GM23338 (cell line): ENCODE results near the gene MYO1E. TPM values are rescaled to one million over a fixed set of nuclear protein-coding genes. Genes with fewer than 3 reads are reported as not detected.

Source experiments
- ATAC-seq: fragments of 200-7000 bp; cut with Tn5 transposase; 3 replicates; pipeline ENCODE4 v1.9.1; 2020
- DNase-seq: peaks from one replicate; pipeline ENCODE4 v3.0.0-alpha.2; 2015; ENCODE audit warnings: low spot score
- H2AFZ ChIP-seq: fragments of 200-600 bp; sonication (generic); 2 replicates; pipeline ENCODE4 v1.8.0; 2016; ENCODE audit warnings: antibody characterized with exemption, mild to moderate bottlenecking, moderate library complexity
- H3F3A ChIP-seq: fragments of 200-600 bp; sonication (generic); replicated peaks from 2 replicates; pipeline ENCODE4 v1.8.0; 2017; ENCODE audit warnings: antibody characterized with exemption, mixed run types, low read depth
- H3K27ac ChIP-seq: fragments of 200-600 bp; sonication (generic); 2 replicates; pipeline ENCODE4 v1.6.1; 2016; ENCODE audit warnings: low read depth
- H3K27me3 ChIP-seq: fragments of 200-600 bp; sonication (generic); 2 replicates; pipeline ENCODE4 v1.8.0; 2016; ENCODE audit warnings: mild to moderate bottlenecking, mixed run types, moderate library complexity; ENCODE audit not compliant: insufficient read depth
- H3K36me3 ChIP-seq: fragments of 200-600 bp; sonication (generic); 2 replicates; pipeline ENCODE4 v1.8.0; 2016; ENCODE audit warnings: mild to moderate bottlenecking; ENCODE audit not compliant: insufficient read depth
- H3K4me1 ChIP-seq: fragments of 200-600 bp; sonication (generic); 2 replicates; pipeline ENCODE4 v1.8.0; 2016; ENCODE audit warnings: mild to moderate bottlenecking, moderate library complexity; ENCODE audit not compliant: insufficient read depth
- H3K4me2 ChIP-seq: fragments of 200-600 bp; sonication (generic); 2 replicates; pipeline ENCODE4 v1.7.1; 2017; ENCODE audit warnings: mixed run types
- H3K4me3 ChIP-seq: fragments of 200-600 bp; sonication (generic); 2 replicates; pipeline ENCODE4 v1.6.1; 2016; ENCODE audit warnings: mixed run types
- H3K79me2 ChIP-seq: fragments of 200-600 bp; sonication (generic); replicated peaks from 2 replicates; pipeline ENCODE4 v1.8.0; 2017; ENCODE audit warnings: mild to moderate bottlenecking; ENCODE audit not compliant: insufficient read depth
- H3K9me2 ChIP-seq: fragments of 200-600 bp; sonication (generic); 2 replicates; pipeline ENCODE4 v1.8.0; 2017; ENCODE audit not compliant: insufficient read depth
- H4K20me1 ChIP-seq: fragments of 200-600 bp; sonication (generic); replicated peaks from 2 replicates; pipeline ENCODE4 v1.8.0; 2017; ENCODE audit warnings: mild to moderate bottlenecking; ENCODE audit not compliant: insufficient read depth
- H3K27ac Mint-ChIP-seq: 2 replicates; pipeline ENCODE4 v1.8.0; 2020; ENCODE audit warnings: inconsistent platforms, mild to moderate bottlenecking, moderate library complexity, mixed read lengths
- H3K27me3 Mint-ChIP-seq: 3 replicates; pipeline ENCODE4 v1.8.0; 2022; ENCODE audit warnings: low read depth, mild to moderate bottlenecking, moderate library complexity, mixed read lengths, inconsistent platforms; ENCODE audit not compliant: insufficient read depth, poor library complexity
- H3K36me3 Mint-ChIP-seq: 3 replicates; pipeline ENCODE4 v1.8.0; 2021; ENCODE audit warnings: low read depth, mild to moderate bottlenecking, inconsistent platforms, moderate library complexity, mixed read lengths
- H3K4me1 Mint-ChIP-seq: 3 replicates; pipeline ENCODE4 v1.8.0; 2020; ENCODE audit warnings: mild to moderate bottlenecking, inconsistent platforms, mixed read lengths
- H3K4me3 Mint-ChIP-seq: 3 replicates; pipeline ENCODE4 v1.8.0; 2021; ENCODE audit warnings: moderate library complexity, mild to moderate bottlenecking, inconsistent platforms, mixed read lengths
- H3K9me3 Mint-ChIP-seq: 3 replicates; pipeline ENCODE4 v1.8.0; 2020; ENCODE audit warnings: moderate library complexity, mild to moderate bottlenecking, inconsistent platforms, mixed read lengths
- EZH2 ChIP-seq: fragments of 200-600 bp; sonication (generic); IDR thresholded peaks from one replicate; pipeline ENCODE4 v1.8.0; 2017; ENCODE audit warnings: antibody characterized with exemption, mild to moderate bottlenecking, low read depth; ENCODE audit not compliant: unreplicated experiment
- EZH2phosphoT487 ChIP-seq: fragments of 200-600 bp; sonication (generic); IDR thresholded peaks from one replicate; pipeline ENCODE4 v1.8.1; 2018; ENCODE audit warnings: antibody characterized with exemption; ENCODE audit not compliant: unreplicated experiment
- ZNF114 ChIP-seq: fragments of 250-450 bp; sonication (Bioruptor Pico); IDR thresholded peaks from 2 replicates; pipeline ENCODE4 v1.5.0; 2020; ENCODE audit warnings: mild to moderate bottlenecking, moderate library complexity
- ZNF331 ChIP-seq: fragments of 250-450 bp; sonication (Bioruptor Pico); IDR thresholded peaks from 2 replicates; pipeline ENCODE4 v1.5.0; 2020; ENCODE audit warnings: low read depth, mild to moderate bottlenecking, moderate library complexity
- polyA plus RNA-seq: library from polyadenylated mRNA; unstranded; fragments of >200 nt; fragmentation: Nextera tagmentation; extraction: Ambion mirVana; gene quantifications from 2 replicates; pipeline ENCODE4 v1.2.1, GENCODE V29; 2016
- total RNA-seq: library from RNA; depleted of rRNA; stranded (reverse); fragments of >200 nt; shearing (Covaris generic); gene quantifications from 2 replicates; pipeline ENCODE4 v1.2.3, GENCODE V29; 2014
- TF ChIP-seq, protein P1 (sequence below): IDR thresholded peaks from one replicate; pipeline ENCODE4 v1.6.1; 2018; ENCODE audit warnings: antibody characterized with exemption; ENCODE audit not compliant: unreplicated experiment
- TF ChIP-seq, protein P2 (sequence below): fragments of 250-450 bp; sonication (Bioruptor Pico); IDR thresholded peaks from 2 replicates; pipeline ENCODE4 v1.5.0; 2020; ENCODE audit warnings: mild to moderate bottlenecking, moderate library complexity
- TF ChIP-seq, protein P3 (sequence below), 2 experiments: fragments of 200-600 bp in 1 of 2; sonication (generic) in 1 of 2; conservative IDR thresholded peaks; 2 replicates each; pipeline versions ENCODE4 v1.5.1 to v1.6.1; 2016 to 2017; ENCODE audit warnings: antibody characterized with exemption in 2 of 2, low read depth in 2 of 2, mild to moderate bottlenecking in 2 of 2, moderate library complexity in 1 of 2
- TF ChIP-seq, protein P4 (sequence below): IDR thresholded peaks from 2 replicates; pipeline ENCODE4 v1.6.1; 2016; ENCODE audit warnings: antibody characterized with exemption

MYO1E gene
- total and polyA plus RNA-seq, 2 experiments from 2014 or later, result 68.3 to 131 TPM

DNA sequence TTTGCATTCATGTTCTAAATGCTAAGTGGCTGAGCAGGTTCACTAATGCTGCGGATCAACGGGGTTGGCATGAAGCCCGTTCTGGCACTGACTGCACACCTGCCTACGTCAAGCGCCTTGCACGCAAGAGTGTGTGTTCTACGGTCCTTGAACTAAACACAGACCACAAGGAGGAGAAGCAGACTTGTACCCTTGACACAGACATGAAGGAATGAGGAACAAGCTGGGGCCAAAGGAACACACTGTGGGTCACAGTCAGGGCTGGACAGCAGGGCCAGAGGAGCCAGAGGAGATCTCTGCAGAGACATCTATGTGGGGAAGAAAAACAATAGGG, 214.0 kb downstream of the MYO1E start:
- DNase-seq (no peak), ATAC-seq (no peak)
- no peaks in the 10 kb centered on the region for H3K79me2 ChIP-seq
- H3K9me2 ChIP-seq, result no peaks in the 10 kb centered on the region
- no peaks in the 10 kb centered on the region for H3K27me3 ChIP-seq
- peaks cover 12% of the 10 kb centered on the region for H3K27me3 Mint-ChIP-seq
- H3K4me3 ChIP-seq, result no peak overlapping the region
- H3K4me1 Mint-ChIP-seq, result peaks cover 5% of the 10 kb centered on the region; the same call in 1 of the 3 replicates
- no peak overlapping the region for H3K27ac Mint-ChIP-seq
- H4K20me1 ChIP-seq, result no peaks in the 10 kb centered on the region; the same call in 1 of the 2 replicates
- peaks cover 39% of the 10 kb centered on the region for H3K36me3 Mint-ChIP-seq
- peaks cover 19% of the 10 kb centered on the region for H3K36me3 ChIP-seq
- no peaks in the 10 kb centered on the region for H3K9me3 Mint-ChIP-seq
- H3K4me2 ChIP-seq, result no peak overlapping the region
- no peaks in the 10 kb centered on the region for H3F3A ChIP-seq
- no peaks in the 10 kb centered on the region for H3K4me1 ChIP-seq
- TF ChIP-seq, protein P1, sequence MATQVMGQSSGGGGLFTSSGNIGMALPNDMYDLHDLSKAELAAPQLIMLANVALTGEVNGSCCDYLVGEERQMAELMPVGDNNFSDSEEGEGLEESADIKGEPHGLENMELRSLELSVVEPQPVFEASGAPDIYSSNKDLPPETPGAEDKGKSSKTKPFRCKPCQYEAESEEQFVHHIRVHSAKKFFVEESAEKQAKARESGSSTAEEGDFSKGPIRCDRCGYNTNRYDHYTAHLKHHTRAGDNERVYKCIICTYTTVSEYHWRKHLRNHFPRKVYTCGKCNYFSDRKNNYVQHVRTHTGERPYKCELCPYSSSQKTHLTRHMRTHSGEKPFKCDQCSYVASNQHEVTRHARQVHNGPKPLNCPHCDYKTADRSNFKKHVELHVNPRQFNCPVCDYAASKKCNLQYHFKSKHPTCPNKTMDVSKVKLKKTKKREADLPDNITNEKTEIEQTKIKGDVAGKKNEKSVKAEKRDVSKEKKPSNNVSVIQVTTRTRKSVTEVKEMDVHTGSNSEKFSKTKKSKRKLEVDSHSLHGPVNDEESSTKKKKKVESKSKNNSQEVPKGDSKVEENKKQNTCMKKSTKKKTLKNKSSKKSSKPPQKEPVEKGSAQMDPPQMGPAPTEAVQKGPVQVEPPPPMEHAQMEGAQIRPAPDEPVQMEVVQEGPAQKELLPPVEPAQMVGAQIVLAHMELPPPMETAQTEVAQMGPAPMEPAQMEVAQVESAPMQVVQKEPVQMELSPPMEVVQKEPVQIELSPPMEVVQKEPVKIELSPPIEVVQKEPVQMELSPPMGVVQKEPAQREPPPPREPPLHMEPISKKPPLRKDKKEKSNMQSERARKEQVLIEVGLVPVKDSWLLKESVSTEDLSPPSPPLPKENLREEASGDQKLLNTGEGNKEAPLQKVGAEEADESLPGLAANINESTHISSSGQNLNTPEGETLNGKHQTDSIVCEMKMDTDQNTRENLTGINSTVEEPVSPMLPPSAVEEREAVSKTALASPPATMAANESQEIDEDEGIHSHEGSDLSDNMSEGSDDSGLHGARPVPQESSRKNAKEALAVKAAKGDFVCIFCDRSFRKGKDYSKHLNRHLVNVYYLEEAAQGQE, result no peak
- TF ChIP-seq, protein P2, sequence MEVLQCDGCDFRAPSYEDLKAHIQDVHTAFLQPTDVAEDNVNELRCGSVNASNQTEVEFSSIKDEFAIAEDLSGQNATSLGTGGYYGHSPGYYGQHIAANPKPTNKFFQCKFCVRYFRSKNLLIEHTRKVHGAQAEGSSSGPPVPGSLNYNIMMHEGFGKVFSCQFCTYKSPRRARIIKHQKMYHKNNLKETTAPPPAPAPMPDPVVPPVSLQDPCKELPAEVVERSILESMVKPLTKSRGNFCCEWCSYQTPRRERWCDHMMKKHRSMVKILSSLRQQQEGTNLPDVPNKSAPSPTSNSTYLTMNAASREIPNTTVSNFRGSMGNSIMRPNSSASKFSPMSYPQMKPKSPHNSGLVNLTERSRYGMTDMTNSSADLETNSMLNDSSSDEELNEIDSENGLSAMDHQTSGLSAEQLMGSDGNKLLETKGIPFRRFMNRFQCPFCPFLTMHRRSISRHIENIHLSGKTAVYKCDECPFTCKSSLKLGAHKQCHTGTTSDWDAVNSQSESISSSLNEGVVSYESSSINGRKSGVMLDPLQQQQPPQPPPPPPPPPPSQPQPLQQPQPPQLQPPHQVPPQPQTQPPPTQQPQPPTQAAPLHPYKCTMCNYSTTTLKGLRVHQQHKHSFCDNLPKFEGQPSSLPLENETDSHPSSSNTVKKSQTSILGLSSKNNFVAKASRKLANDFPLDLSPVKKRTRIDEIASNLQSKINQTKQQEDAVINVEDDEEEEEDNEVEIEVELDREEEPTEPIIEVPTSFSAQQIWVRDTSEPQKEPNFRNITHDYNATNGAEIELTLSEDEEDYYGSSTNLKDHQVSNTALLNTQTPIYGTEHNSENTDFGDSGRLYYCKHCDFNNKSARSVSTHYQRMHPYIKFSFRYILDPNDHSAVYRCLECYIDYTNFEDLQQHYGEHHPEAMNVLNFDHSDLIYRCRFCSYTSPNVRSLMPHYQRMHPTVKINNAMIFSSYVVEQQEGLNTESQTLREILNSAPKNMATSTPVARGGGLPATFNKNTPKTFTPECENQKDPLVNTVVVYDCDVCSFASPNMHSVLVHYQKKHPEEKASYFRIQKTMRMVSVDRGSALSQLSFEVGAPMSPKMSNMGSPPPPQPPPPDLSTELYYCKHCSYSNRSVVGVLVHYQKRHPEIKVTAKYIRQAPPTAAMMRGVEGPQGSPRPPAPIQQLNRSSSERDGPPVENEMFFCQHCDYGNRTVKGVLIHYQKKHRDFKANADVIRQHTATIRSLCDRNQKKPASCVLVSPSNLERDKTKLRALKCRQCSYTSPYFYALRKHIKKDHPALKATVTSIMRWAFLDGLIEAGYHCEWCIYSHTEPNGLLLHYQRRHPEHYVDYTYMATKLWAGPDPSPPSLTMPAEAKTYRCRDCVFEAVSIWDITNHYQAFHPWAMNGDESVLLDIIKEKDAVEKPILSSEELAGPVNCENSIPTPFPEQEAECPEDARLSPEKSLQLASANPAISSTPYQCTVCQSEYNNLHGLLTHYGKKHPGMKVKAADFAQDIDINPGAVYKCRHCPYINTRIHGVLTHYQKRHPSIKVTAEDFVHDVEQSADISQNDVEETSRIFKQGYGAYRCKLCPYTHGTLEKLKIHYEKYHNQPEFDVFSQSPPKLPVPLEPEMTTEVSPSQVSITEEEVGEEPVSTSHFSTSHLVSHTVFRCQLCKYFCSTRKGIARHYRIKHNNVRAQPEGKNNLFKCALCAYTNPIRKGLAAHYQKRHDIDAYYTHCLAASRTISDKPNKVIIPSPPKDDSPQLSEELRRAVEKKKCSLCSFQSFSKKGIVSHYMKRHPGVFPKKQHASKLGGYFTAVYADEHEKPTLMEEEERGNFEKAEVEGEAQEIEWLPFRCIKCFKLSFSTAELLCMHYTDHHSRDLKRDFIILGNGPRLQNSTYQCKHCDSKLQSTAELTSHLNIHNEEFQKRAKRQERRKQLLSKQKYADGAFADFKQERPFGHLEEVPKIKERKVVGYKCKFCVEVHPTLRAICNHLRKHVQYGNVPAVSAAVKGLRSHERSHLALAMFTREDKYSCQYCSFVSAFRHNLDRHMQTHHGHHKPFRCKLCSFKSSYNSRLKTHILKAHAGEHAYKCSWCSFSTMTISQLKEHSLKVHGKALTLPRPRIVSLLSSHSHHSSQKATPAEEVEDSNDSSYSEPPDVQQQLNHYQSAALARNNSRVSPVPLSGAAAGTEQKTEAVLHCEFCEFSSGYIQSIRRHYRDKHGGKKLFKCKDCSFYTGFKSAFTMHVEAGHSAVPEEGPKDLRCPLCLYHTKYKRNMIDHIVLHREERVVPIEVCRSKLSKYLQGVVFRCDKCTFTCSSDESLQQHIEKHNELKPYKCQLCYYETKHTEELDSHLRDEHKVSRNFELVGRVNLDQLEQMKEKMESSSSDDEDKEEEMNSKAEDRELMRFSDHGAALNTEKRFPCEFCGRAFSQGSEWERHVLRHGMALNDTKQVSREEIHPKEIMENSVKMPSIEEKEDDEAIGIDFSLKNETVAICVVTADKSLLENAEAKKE, result no peak
- TF ChIP-seq, protein P3, sequence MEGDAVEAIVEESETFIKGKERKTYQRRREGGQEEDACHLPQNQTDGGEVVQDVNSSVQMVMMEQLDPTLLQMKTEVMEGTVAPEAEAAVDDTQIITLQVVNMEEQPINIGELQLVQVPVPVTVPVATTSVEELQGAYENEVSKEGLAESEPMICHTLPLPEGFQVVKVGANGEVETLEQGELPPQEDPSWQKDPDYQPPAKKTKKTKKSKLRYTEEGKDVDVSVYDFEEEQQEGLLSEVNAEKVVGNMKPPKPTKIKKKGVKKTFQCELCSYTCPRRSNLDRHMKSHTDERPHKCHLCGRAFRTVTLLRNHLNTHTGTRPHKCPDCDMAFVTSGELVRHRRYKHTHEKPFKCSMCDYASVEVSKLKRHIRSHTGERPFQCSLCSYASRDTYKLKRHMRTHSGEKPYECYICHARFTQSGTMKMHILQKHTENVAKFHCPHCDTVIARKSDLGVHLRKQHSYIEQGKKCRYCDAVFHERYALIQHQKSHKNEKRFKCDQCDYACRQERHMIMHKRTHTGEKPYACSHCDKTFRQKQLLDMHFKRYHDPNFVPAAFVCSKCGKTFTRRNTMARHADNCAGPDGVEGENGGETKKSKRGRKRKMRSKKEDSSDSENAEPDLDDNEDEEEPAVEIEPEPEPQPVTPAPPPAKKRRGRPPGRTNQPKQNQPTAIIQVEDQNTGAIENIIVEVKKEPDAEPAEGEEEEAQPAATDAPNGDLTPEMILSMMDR (conservative IDR thresholded peaks at IDR 0.05; ENCODE audit: low read depth in 2 of 2), result no peak
- TF ChIP-seq, protein P4, sequence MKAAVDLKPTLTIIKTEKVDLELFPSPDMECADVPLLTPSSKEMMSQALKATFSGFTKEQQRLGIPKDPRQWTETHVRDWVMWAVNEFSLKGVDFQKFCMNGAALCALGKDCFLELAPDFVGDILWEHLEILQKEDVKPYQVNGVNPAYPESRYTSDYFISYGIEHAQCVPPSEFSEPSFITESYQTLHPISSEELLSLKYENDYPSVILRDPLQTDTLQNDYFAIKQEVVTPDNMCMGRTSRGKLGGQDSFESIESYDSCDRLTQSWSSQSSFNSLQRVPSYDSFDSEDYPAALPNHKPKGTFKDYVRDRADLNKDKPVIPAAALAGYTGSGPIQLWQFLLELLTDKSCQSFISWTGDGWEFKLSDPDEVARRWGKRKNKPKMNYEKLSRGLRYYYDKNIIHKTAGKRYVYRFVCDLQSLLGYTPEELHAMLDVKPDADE, result no peak
- TF ChIP-seq EZH2 (no peak), ZNF331 (CRISPR knock-in tag) (no peak), EZH2phosphoT487 (no peak), ZNF114 (CRISPR knock-in tag) (no peak)
- H3K27ac ChIP-seq, result no peak overlapping the region
- H2AFZ ChIP-seq, result no peak overlapping the region
- H3K4me3 Mint-ChIP-seq, result no peak overlapping the region
